Epithelial cell of esophagus (primary cell): Measurements from ENCODE around the gene RPUSD1.

Experiments used
- DNase-seq: peaks from one replicate; pipeline ENCODE4 v3.0.0; 2010; ENCODE audit warnings: low read depth
- H3K4me3 ChIP-seq: 2 replicates; pipeline ENCODE4 v1.5.1; 2011; ENCODE audit warnings: mild to moderate bottlenecking, low read length, control low read depth
- CTCF ChIP-seq: IDR thresholded peaks from 2 replicates; pipeline ENCODE4 v1.5.1; 2011; ENCODE audit warnings: low read depth, mild to moderate bottlenecking, low read length, control low read depth, inconsistent platforms; ENCODE audit not compliant: insufficient read depth; ENCODE audit errors: missing control alignments

RPUSD1 gene

DNA sequence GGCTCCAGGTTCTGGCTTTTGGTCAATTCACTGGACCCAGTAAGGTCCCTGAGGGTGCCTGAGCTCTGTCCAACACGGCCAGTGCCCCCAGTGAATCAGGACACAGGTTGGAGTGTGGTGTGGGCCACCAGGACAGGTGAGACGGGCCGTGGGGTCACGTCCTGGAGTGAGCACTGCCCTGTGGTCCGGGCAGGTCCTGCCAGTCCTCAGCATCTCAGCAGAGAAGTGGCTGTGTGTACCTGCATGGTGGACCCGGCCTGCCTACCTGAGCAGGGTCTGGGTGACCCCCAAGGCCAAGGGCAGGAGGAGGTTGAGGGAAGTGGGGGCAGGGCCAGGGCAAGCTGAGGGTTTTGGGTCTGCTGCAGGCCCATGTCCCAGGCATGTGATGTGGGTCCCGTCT is 14.3 kb upstream of the RPUSD1 start:
- no peak overlapping the region for H3K4me3 ChIP-seq
- no peak for DNase-seq
- no peak for TF ChIP-seq CTCF

- DNase-seq, result no peak
- TF ChIP-seq CTCF, result no peak
- H3K4me3 ChIP-seq, result no peak overlapping the region
Observed at GRCh38 chr16:801584-802363, 13.6 kb upstream of the RPUSD1 start.

DNA sequence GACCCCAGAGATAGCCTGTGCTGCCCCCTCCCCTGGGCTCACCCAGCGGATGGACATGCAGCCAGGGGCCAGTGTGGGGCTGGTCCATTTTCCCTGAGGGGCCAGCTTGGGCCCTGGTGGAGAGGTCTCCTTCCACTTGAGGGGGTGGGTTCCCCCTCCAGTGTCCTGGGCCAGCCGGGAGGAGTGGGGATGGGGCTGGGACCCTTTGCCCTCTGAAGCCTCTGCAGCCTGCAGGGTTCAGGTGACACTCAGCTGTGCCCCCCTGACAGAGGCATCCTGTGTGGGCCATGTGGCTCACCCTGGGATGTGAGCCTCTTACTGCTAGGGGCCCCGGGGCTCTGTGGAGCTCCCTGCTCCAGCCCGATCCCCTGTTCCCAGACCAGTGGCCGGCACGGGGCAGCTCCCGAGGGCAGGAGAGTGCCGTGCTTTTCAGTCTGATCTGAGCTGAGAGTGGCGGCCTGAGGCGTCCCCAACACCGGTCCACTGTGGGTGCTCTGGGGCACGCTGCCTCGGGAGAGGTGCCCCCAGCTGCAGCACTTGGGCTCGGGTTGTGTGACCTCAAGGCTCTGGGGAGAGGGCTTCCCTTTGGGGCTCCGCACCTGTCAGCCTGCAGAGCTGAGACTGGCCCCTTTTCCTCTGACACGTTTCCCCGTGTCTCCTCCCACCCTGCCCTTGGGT is 12.8 kb upstream of the RPUSD1 start:
- TF ChIP-seq CTCF, result no peak
- no peak overlapping the region for H3K4me3 ChIP-seq
- DNase-seq, result no peak

- TF ChIP-seq CTCF, result no peak
- DNase-seq, result no peak
- no peak within 1 kb of the TSS for H3K4me3 ChIP-seq
Observed at GRCh38 chr16:799948-800833, 12.0 kb upstream of the RPUSD1 start, which contains the start of gene GNG13. Gene GNG13 (minus strand): TSS chr16:800734. CDS start chr16:799077, 1,657 bp downstream.

DNA sequence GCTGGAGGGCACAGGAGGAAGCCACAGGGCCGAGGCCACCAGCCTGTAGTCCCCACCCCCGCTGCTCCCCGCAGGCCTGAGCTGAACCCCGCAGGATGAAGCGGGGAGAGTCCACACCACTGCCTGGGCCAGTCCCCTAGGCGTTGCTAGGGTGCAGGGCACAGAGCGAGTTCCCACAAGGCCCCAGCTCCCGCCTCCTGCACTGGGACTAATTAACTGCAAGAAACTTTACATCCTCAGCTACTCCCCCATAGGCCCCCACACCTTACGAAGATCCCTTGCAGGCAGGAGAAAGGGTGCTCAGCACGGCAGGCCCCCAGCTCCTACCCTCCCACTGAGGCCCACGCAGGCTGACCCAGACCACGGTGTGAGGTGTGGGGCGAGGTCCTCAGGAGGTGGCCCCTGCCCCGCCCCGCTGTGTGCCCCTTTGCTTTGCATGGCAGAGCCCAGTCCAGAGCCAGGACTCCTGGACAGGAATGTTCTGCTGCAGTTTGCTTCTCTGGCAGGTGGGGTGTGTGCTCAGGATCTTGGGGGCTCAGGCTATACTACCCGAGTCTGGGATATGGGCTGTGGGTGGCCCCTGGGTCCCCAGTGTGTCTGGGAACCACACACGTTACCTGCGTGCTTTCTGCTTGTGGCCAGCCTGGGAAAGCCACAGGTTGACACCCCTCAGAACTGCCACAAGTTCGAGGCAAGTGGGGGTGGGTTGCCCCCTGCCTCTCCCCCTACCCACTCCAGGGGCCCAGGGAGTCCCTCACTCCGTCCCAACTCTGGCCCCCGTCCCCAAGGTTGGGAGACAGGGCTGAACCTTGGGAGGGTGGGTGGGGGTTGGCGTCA is 11.1 kb upstream of the RPUSD1 start:
- no peak overlapping the region for H3K4me3 ChIP-seq
- DNase-seq, result no peak
- TF ChIP-seq CTCF, result no peak

GRCh38 chr16:798666-799065 is 10.5 kb upstream of the RPUSD1 start:
- no peak for TF ChIP-seq CTCF
- no peak for DNase-seq
- no peak overlapping the region for H3K4me3 ChIP-seq
